HepG2 (cell line): ENCODE data around the gene PHLPP2. TPM values are rescaled to one million over a fixed set of nuclear protein-coding genes. Genes with fewer than 3 reads are reported as not detected.

Source experiments
- ATAC-seq: fragments of 200-7000 bp; cut with Tn5 transposase; 3 replicates; pipeline ENCODE4 v1.9.1; 2020; ENCODE audit warnings: mild to moderate bottlenecking, moderate library complexity
- BruUV-seq: library from RNA; stranded (reverse); fragments of 400-500 nt; replicated peaks from 2 replicates; lab custom pipeline; 2021; lab: Mats Ljungman, UMichigan
- CTCF ChIA-PET: fragments of 300-600 bp; formaldehyde crosslinking; extraction: SDS; loops from one replicate; lab custom pipeline; 2021; ENCODE audit warnings: low total read pairs, inconsistent platforms, low intra/inter-chr PET ratio; lab: Yijun Ruan, JAX
- POLR2A ChIA-PET: fragments of 350-600 bp; sonication (Branson Sonifier 250); formaldehyde crosslinking; loops from one replicate; lab custom pipeline; 2020; ENCODE audit warnings: antibody characterized with exemption, inconsistent platforms; lab: Yijun Ruan, JAX
- DNase-seq: peaks from one replicate; pipeline ENCODE4 v3.0.0-alpha.2; 2015; ENCODE audit warnings: low spot score
- FAIRE-seq: peaks from 3 replicates; lab custom pipeline; 2011; peaks lifted over from hg19 to GRCh38; lab: Jason Lieb, UNC
- H2AFZ ChIP-seq: one replicate; pipeline ENCODE4 v1.6.1; 2011; ENCODE audit warnings: low read length, inconsistent platforms
- H3K27ac ChIP-seq: fragments of 300-600 bp; 3 replicates; pipeline ENCODE4 v1.8.0; 2011; ENCODE audit warnings: mixed run types, mild to moderate bottlenecking, mixed read lengths, low read length, inconsistent platforms; ENCODE audit not compliant: insufficient read depth; ENCODE audit errors: extremely low read length
- H3K27me3 ChIP-seq, 2 experiments: fragments of 200-600 bp in 1 of 2; 2 replicates in 1 of 2; 3 replicates in 1 of 2; pipeline versions ENCODE4 v1.6.0 to v1.8.0; 2011; ENCODE audit warnings: low read length in 2 of 2, mild to moderate bottlenecking in 2 of 2, moderate library complexity in 2 of 2, inconsistent platforms in 1 of 2; ENCODE audit not compliant: insufficient read depth in 2 of 2, control insufficient read depth in 1 of 2
- H3K36me3 ChIP-seq, 2 experiments: fragments of 200-600 bp in 1 of 2; replicated peaks in 1 of 2; 2 replicates in 1 of 2; 3 replicates in 1 of 2; pipeline versions ENCODE4 v1.5.1 to v1.8.0; 2011; ENCODE audit warnings: low read length in 2 of 2, inconsistent platforms in 1 of 2; ENCODE audit not compliant: insufficient read depth in 2 of 2, control insufficient read depth in 1 of 2
- H3K4me1 ChIP-seq: 2 replicates; pipeline ENCODE4 v1.5.1; 2012; ENCODE audit warnings: low read length, inconsistent platforms; ENCODE audit not compliant: insufficient read depth
- H3K4me2 ChIP-seq: 2 replicates; pipeline ENCODE4 v1.6.0; 2011; ENCODE audit warnings: low read depth, low read length, inconsistent platforms
- H3K4me3 ChIP-seq, 3 experiments: fragments of 200-600 bp in 1 of 3; sonication (generic), shearing (Covaris generic) in 1 of 3; replicated peaks in 1 of 3; 2 replicates each; pipeline ENCODE4 v1.5.1; 2011 to 2016; ENCODE audit warnings: low read length in 3 of 3, inconsistent platforms in 2 of 3, low read depth in 2 of 3, mild to moderate bottlenecking in 2 of 3, control low read depth in 1 of 3, mixed read lengths in 1 of 3; ENCODE audit not compliant: insufficient read depth in 1 of 3
- H3K79me2 ChIP-seq: one replicate; pipeline ENCODE4 v1.6.1; 2011; ENCODE audit warnings: low read length, inconsistent platforms; ENCODE audit not compliant: insufficient read depth
- H3K9ac ChIP-seq: 2 replicates; pipeline ENCODE4 v1.6.0; 2011; ENCODE audit warnings: mild to moderate bottlenecking, low read depth, low read length, inconsistent platforms; ENCODE audit not compliant: insufficient read depth
- H3K9me3 ChIP-seq: 2 replicates; pipeline ENCODE4 v1.5.1; 2012; ENCODE audit warnings: mild to moderate bottlenecking, low read length
- H4K20me1 ChIP-seq: 2 replicates; pipeline ENCODE4 v1.6.0; 2011; ENCODE audit warnings: inconsistent platforms, mild to moderate bottlenecking, low read length, moderate library complexity; ENCODE audit not compliant: insufficient read depth
- CREB1 ChIP-seq, 2 experiments: fragments of 450-650 bp in 1 of 2; IDR thresholded peaks; 2 replicates each; pipeline ENCODE4 v1.6.1; 2016 to 2017; ENCODE audit warnings: control low read depth in 1 of 2, mild to moderate bottlenecking in 1 of 2, missing compliant biosample characterization in 1 of 2, missing genetic modification characterization in 1 of 2
- NFIB ChIP-seq: sonication (generic); formaldehyde crosslinking; IDR thresholded peaks from 2 replicates; pipeline ENCODE4 v1.9.0; 2021; ENCODE audit warnings: missing genetic modification reagents, mild to moderate bottlenecking, borderline replicate concordance
- NFYC ChIP-seq: IDR thresholded peaks from 2 replicates; pipeline ENCODE4 v1.6.1; 2016; ENCODE audit warnings: missing genetic modification reagents, missing compliant biosample characterization
- RAD21 ChIP-seq: fragments of 450-650 bp; formaldehyde crosslinking; IDR thresholded peaks from 2 replicates; pipeline ENCODE4 v1.5.0; 2020; ENCODE audit warnings: mild to moderate bottlenecking
- SMC3 ChIP-seq: IDR thresholded peaks from 2 replicates; pipeline ENCODE4 v1.6.1; 2011; ENCODE audit warnings: low read length, improper control_type of control experiment
- STAG1 ChIP-seq: sonication (generic); formaldehyde crosslinking; IDR thresholded peaks from 2 replicates; pipeline ENCODE4 v1.4.0; 2020; ENCODE audit warnings: missing genetic modification reagents
- TCF7 ChIP-seq: sonication (generic); IDR thresholded peaks from 2 replicates; pipeline ENCODE4 v1.6.1; 2016; ENCODE audit warnings: antibody characterized with exemption, low read depth
- ZKSCAN8 ChIP-seq: IDR thresholded peaks from 2 replicates; pipeline ENCODE4 v1.6.1; 2016; ENCODE audit warnings: borderline replicate concordance, missing genetic modification reagents, missing compliant biosample characterization
- ZNF138 ChIP-seq: sonication (generic); formaldehyde crosslinking; IDR thresholded peaks from 2 replicates; pipeline ENCODE4 v1.5.0; 2020; ENCODE audit warnings: mild to moderate bottlenecking, low read depth, missing genetic modification reagents
- WGBS: methylation state at CpG from one replicate; pipeline ENCODE4 v1.1.6; 2017; ENCODE audit warnings: low lambda C conversion rate; 5-methylcytosine and 5-hydroxymethylcytosine counted together
- in situ Hi-C: cut with HindIII; loops from 2 replicates; pipeline ENCODE4 v1.10.0; 2017; ENCODE audit warnings: low pct_unique_long_range_greater_than_20kb; ENCODE audit not compliant: extremely low pct_ligation_motif_present
- intact Hi-C: fragments of 100-400 bp; cut with micrococcal nuclease; formaldehyde crosslinking; loops from one replicate; pipeline ENCODE4 v1.10.0; 2022; ENCODE audit not compliant: unreplicated experiment
- polyA plus RNA-seq, 8 experiments: library from polyadenylated mRNA; depleted of rRNA in 3 of 8; stranded (reverse) in 7 of 8; unstranded in 1 of 8; fragments of >200 nt; fragmentation: Illumina TruSeq in 4 of 8; extraction: Trizol in 4 of 8; gene quantifications; 2 replicates each; pipeline versions ENCODE4 v1.2.1 to v1.2.3, GENCODE V29; 2011 to 2016; ENCODE audit warnings: low read depth in 4 of 8, missing spikeins in 1 of 8, mixed read lengths in 1 of 8; ENCODE audit not compliant: insufficient read depth in 1 of 8
- total RNA-seq, 5 experiments: library from RNA; depleted of rRNA; stranded (reverse); fragments of >200 nt; fragmentation: Illumina TruSeq; extraction: Trizol; gene quantifications; 2 replicates each; pipeline ENCODE4 v1.2.3, GENCODE V29; 2016; ENCODE audit warnings: low read depth in 1 of 5
- TF ChIP-seq, protein P1 (sequence below): sonication (generic); formaldehyde crosslinking; IDR thresholded peaks from 2 replicates; pipeline ENCODE4 v1.5.0; 2020; ENCODE audit warnings: mild to moderate bottlenecking, missing genetic modification reagents, moderate library complexity
- TF ChIP-seq, protein P2 (sequence below): IDR thresholded peaks from 2 replicates; pipeline ENCODE4 v1.6.1; 2016; ENCODE audit warnings: missing compliant biosample characterization, missing genetic modification reagents, borderline replicate concordance
- TF ChIP-seq, protein P3 (sequence below): IDR thresholded peaks from 2 replicates; pipeline ENCODE4 v1.4.0; 2020; ENCODE audit warnings: mild to moderate bottlenecking, missing genetic modification reagents
- TF ChIP-seq, protein P4 (sequence below): sonication (generic); formaldehyde crosslinking; IDR thresholded peaks from 2 replicates; pipeline ENCODE4 v1.4.0; 2020; ENCODE audit warnings: missing genetic modification reagents, low read depth, mild to moderate bottlenecking, borderline replicate concordance

Gene PHLPP2
- total and polyA plus RNA-seq, 2 of the 13 experiments (the other 11 are each of a cell fraction or from before 2014, with no cell fraction given), result 8.9 TPM

DNA sequence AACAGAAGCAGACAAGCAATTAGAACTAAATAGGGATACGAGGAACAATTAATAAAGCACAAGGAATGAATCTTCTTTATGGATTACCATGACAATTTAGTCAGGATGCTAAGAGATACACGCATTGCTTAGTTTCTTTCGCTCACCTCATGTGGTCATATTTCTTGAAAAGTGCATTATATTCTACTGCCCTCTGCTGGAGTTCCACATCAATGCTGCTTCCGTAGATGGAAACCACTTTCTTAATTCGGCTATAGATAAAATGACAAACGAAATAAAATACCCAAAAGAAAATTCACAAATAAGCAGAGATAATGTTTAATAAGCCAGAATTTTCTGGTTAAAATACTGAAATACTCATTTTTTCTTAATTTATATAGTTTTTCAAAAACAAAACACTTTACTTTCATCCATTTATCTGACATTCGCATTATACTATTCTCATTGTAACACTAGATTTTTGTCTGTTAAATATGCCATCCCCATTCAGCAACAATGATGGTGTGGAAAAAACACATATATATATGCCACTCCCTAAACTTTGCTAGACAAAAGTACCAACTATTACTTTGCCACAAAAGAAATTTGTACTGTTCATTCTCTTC is 22.0 kb upstream of the PHLPP2 start:
- POLR2A ChIA-PET, result no interaction called here
- Histone ChIP-seq H3K9me3 (no peaks in the 10 kb centered on the region), H4K20me1 (no peaks in the 10 kb centered on the region), H3K4me3 (no peak overlapping the region), H3K79me2 (no peaks in the 10 kb centered on the region), H3K36me3 (peaks cover 24 to 77% of the 10 kb centered on the region in 2 experiments), H3K4me1 (no peaks in the 10 kb centered on the region), H2AFZ (no peak overlapping the region), H3K9ac (no peak overlapping the region), H3K27ac (no peak overlapping the region), H3K27me3 (no peaks in the 10 kb centered on the region), H3K4me2 (no peak overlapping the region)
- TF ChIP-seq SMC3 (peak; percentile 56), RAD21 (peak; percentile 32; the same call in 1 of the 2 replicates), TCF7 (no peak), STAG1 (CRISPR knock-in tag) (peak; percentile 74), NFYC (CRISPR knock-in tag) (0 out of 2 replicates have a peak, but pooled peaks have one; percentile 9), NFIB (CRISPR knock-in tag) (no peak), ZKSCAN8 (CRISPR knock-in tag) (no peak), CREB1 (IDR thresholded peaks at IDR 0.05) (no peak), CREB1 (CRISPR knock-in tag; IDR thresholded peaks at IDR 0.05) (0 out of 2 replicates have a peak, but pooled peaks have one; percentile 27), ZNF138 (no peak)
- TF ChIP-seq, protein P1, sequence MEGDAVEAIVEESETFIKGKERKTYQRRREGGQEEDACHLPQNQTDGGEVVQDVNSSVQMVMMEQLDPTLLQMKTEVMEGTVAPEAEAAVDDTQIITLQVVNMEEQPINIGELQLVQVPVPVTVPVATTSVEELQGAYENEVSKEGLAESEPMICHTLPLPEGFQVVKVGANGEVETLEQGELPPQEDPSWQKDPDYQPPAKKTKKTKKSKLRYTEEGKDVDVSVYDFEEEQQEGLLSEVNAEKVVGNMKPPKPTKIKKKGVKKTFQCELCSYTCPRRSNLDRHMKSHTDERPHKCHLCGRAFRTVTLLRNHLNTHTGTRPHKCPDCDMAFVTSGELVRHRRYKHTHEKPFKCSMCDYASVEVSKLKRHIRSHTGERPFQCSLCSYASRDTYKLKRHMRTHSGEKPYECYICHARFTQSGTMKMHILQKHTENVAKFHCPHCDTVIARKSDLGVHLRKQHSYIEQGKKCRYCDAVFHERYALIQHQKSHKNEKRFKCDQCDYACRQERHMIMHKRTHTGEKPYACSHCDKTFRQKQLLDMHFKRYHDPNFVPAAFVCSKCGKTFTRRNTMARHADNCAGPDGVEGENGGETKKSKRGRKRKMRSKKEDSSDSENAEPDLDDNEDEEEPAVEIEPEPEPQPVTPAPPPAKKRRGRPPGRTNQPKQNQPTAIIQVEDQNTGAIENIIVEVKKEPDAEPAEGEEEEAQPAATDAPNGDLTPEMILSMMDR (CRISPR knock-in tag), result peak; percentile 73
- TF ChIP-seq, protein P2, sequence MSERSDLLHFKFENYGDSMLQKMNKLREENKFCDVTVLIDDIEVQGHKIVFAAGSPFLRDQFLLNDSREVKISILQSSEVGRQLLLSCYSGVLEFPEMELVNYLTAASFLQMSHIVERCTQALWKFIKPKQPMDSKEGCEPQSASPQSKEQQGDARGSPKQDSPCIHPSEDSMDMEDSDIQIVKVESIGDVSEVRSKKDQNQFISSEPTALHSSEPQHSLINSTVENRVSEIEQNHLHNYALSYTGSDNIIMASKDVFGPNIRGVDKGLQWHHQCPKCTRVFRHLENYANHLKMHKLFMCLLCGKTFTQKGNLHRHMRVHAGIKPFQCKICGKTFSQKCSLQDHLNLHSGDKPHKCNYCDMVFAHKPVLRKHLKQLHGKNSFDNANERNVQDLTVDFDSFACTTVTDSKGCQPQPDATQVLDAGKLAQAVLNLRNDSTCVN, result no peak
- TF ChIP-seq, protein P3, sequence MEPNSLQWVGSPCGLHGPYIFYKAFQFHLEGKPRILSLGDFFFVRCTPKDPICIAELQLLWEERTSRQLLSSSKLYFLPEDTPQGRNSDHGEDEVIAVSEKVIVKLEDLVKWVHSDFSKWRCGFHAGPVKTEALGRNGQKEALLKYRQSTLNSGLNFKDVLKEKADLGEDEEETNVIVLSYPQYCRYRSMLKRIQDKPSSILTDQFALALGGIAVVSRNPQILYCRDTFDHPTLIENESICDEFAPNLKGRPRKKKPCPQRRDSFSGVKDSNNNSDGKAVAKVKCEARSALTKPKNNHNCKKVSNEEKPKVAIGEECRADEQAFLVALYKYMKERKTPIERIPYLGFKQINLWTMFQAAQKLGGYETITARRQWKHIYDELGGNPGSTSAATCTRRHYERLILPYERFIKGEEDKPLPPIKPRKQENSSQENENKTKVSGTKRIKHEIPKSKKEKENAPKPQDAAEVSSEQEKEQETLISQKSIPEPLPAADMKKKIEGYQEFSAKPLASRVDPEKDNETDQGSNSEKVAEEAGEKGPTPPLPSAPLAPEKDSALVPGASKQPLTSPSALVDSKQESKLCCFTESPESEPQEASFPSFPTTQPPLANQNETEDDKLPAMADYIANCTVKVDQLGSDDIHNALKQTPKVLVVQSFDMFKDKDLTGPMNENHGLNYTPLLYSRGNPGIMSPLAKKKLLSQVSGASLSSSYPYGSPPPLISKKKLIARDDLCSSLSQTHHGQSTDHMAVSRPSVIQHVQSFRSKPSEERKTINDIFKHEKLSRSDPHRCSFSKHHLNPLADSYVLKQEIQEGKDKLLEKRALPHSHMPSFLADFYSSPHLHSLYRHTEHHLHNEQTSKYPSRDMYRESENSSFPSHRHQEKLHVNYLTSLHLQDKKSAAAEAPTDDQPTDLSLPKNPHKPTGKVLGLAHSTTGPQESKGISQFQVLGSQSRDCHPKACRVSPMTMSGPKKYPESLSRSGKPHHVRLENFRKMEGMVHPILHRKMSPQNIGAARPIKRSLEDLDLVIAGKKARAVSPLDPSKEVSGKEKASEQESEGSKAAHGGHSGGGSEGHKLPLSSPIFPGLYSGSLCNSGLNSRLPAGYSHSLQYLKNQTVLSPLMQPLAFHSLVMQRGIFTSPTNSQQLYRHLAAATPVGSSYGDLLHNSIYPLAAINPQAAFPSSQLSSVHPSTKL (CRISPR knock-in tag), result peak; percentile 27; the same call in 1 of the 2 replicates
- TF ChIP-seq, protein P4, sequence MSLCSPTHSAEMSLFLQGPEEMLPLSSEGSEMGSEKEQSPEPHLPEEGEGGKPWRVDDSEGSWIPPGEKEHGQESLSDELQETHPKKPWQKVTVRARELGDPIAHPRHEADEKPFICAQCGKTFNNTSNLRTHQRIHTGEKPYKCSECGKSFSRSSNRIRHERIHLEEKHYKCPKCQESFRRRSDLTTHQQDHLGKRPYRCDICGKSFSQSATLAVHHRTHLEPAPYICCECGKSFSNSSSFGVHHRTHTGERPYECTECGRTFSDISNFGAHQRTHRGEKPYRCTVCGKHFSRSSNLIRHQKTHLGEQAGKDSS, result no peak
- TSS peak; percentile 9 for BruUV-seq
- no peak for ATAC-seq
- 89% methylated on average over 7 of the region's 7 CpGs for WGBS
- CTCF ChIA-PET, result interaction anchor here (1.3 kb wide), 1 partner anchor 76 kb away, joined by 3 read pairs; no protein-coding TSS in a partner anchor
- intact Hi-C loops (loop anchor here (1.0 to 2.0 kb wide), 2 partner anchors 97 to 124 kb away; no protein-coding TSS in a partner anchor), in situ Hi-C loops (no loop called here)
- FAIRE-seq, result no peak
- DNase-seq, result peak; percentile 51
